Lower leg skin (tissue), 4 donors: ENCODE results near the gene NFX1. TPM values are rescaled to one million over a fixed set of nuclear protein-coding genes. Genes with fewer than 3 reads are reported as not detected.
A peak's percentile ranks its signal among the peaks of the same experiment; 100 is the strongest.

Source experiments
- DNase-seq, 2 donors: peaks; one replicate each; pipeline ENCODE4 v3.0.0-alpha.2; 2019; ENCODE audit warnings: low spot score in 2 of 2
- H3K4me3 ChIP-seq: fragments of 200-600 bp; sonication (generic); 2 replicates; pipeline ENCODE4 v1.5.1; 2017; ENCODE audit warnings: mild to moderate bottlenecking, low read depth; ENCODE audit not compliant: poor library complexity, severe bottlenecking
- POLR2A ChIP-seq, 2 donors: fragments of 450-650 bp; IDR thresholded peaks; one replicate each; pipeline ENCODE4 v1.6.1; 2016 to 2017; ENCODE audit warnings: antibody characterized with exemption in 2 of 2, mild to moderate bottlenecking in 1 of 2, moderate library complexity in 1 of 2
- WGBS, 2 donors: methylation state at CpG; one replicate each; pipeline ENCODE4 v1.1.5; 2018; 5-methylcytosine and 5-hydroxymethylcytosine counted together
- intact Hi-C: fragments of 100-400 bp; cut with DNase I; formaldehyde crosslinking; loops from one replicate; pipeline ENCODE4 v1.15.0; 2023; ENCODE audit warnings: low total_unique reads
- total RNA-seq, 4 donors: library from RNA; depleted of rRNA; stranded (reverse); fragments of >200 nt; gene quantifications; one replicate each; pipeline ENCODE4 v1.1.0, GENCODE V29; 2016
- TF ChIP-seq, protein P1 (sequence below), 3 donors: fragments of 450-650 bp; IDR thresholded peaks; one replicate each; pipeline ENCODE4 v1.5.1; 2016; ENCODE audit warnings: antibody characterized with exemption in 3 of 3, mild to moderate bottlenecking in 3 of 3, moderate library complexity in 2 of 3

NFX1 gene
- total RNA-seq, 4 donors from 2014 or later = 39.3 to 53.6 (median 47.1) TPM

DNA sequence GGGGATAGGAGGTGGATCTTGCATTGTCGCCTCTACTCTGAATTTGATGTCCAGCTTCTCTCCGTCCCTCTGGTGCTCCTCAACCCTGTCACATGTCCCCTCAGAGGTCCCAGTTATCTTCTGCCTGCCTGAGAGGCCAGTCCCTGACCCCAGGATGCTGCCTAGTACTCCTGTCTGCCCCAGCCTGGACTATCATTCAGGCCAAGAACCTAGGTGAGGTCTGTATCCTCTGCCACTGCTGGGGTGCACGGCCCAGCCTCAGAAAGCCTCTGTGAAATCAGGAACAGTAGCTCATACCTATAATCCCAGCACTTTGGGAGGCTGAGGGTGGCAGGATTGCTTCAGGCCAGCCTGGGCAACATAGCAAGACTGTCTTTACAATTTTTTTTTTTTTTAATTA lies 41.7 kb upstream of the NFX1 start:
- H3K4me3 ChIP-seq = no peak overlapping the region
- peak in 1 of 2 donors; percentile 72 for DNase-seq
- intact Hi-C loops = no loop called here
- TF ChIP-seq, protein P1, sequence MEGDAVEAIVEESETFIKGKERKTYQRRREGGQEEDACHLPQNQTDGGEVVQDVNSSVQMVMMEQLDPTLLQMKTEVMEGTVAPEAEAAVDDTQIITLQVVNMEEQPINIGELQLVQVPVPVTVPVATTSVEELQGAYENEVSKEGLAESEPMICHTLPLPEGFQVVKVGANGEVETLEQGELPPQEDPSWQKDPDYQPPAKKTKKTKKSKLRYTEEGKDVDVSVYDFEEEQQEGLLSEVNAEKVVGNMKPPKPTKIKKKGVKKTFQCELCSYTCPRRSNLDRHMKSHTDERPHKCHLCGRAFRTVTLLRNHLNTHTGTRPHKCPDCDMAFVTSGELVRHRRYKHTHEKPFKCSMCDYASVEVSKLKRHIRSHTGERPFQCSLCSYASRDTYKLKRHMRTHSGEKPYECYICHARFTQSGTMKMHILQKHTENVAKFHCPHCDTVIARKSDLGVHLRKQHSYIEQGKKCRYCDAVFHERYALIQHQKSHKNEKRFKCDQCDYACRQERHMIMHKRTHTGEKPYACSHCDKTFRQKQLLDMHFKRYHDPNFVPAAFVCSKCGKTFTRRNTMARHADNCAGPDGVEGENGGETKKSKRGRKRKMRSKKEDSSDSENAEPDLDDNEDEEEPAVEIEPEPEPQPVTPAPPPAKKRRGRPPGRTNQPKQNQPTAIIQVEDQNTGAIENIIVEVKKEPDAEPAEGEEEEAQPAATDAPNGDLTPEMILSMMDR (IDR thresholded peaks at IDR 0.05) = no peak
- TF ChIP-seq POLR2A (IDR thresholded peaks at IDR 0.05) = no peak
- 92 to 95% methylated on average over 3 of the region's 3 CpGs for WGBS, 2 donors

DNA sequence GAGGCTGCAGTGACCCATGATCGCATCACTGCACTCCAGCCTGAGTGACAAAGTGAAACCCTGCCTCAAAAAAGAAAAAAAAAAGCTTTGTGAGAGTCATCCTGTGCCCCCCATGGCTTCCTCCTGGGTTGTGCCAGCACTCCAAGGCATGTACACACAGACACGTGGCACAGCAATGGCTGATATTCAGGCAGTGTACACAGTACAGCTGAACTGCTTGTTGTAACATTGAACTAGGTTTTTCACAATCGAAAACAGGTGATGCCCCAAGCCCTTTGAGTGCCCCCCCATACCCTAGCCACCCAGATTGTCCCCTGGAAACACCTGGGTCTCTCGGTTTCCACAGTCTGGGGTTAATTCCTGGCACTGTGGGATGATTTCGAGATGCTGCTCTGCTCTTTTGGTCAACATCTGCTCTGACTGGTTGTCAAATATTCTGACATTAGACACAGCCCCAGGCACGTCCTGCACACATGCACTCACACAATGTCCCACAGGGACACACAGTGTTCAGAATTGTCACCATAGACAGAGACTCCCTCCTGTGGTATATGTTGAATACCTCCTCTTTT lies 41.1 kb upstream of the NFX1 start:
- no peak overlapping the region for H3K4me3 ChIP-seq
- WGBS, 2 donors = 68 to 77% methylated on average over 6 of the region's 6 CpGs
- no peak for TF ChIP-seq POLR2A (IDR thresholded peaks at IDR 0.05)
- TF ChIP-seq, protein P1 (IDR thresholded peaks at IDR 0.05) = no peak
- intact Hi-C loops = no loop called here
- peak in 1 of 2 donors; percentile 53 for DNase-seq

DNA sequence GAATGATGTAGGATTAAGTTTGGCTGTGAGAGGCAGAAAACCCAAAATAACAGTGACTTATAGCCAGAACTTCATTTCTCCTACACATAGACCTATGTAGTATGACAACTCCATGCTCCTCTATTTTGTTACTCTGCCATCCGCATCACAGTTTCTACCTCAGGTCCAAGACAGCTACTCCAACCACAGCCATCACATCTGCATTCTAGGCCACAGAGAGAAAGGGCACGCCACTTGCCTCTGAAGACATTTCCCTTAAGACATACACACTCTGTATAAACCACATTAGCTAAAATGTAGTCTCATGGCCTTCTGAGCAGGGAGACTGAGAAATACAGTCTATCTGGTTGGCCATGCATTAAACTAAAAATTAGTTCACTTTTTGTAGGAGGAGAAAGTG lies 40.3 kb upstream of the NFX1 start:
- WGBS, 2 donors = 92 to 97% methylated on average over 2 of the region's 2 CpGs
- intact Hi-C loops = no loop called here
- no peak overlapping the region for H3K4me3 ChIP-seq
- TF ChIP-seq POLR2A (IDR thresholded peaks at IDR 0.05) = no peak
- TF ChIP-seq, protein P1 (IDR thresholded peaks at IDR 0.05) = no peak
- DNase-seq = peak in 1 of 2 donors; percentile 25

DNA sequence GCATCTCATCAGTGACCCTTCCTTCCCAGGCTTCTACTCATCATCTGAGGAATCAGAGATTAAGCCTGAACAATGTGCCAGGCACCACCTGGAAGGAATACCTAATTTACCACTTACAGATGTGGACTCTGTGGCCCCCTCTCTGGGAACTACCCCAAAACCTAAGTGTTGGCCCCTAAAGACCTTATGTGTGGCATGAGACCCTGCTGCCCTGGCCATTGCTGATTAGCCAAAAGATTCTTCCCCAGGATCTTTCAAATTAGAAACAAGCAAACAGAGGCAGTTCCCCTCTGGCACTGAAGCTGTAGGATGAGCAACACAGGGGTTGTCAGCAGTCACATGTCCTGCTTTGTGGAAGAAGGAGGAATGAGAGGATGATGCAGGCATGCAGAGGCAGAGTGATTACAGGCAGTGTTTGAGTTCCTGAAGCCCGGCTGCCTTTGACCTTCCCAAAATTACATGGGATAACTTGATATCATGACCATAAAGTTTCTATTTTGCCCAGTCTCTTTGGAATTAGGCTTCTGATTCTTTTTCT lies 39.8 kb upstream of the NFX1 start:
- intact Hi-C loops = no loop called here
- TF ChIP-seq, protein P1 (IDR thresholded peaks at IDR 0.05) = no peak
- no peak for TF ChIP-seq POLR2A (IDR thresholded peaks at IDR 0.05)
- WGBS, 2 donors = 23 to 33% methylated on average over 1 of the region's 1 CpG
- DNase-seq = no peak
- no peak overlapping the region for H3K4me3 ChIP-seq

DNA sequence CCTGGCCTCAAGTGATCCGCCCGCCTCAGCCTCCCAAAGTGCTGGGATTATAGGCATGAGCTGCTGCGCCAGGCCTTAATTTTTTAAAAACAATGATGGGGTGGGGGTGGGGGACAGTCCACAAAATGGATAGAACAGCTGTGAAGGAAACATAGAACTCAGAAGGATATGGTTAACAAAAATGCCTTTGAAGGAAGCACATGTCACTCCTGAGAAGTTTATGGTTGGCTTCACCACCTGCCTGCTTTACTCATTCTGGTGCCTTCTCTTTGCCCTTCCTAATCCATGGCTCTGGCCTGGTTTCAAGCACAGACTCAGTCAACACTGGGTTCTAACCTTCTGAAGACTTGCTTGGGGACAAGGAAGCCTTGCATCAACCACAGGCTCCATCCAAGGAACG lies 36.1 kb upstream of the NFX1 start:
- 98 to 99% methylated on average over 4 of the region's 4 CpGs for WGBS, 2 donors
- TF ChIP-seq, protein P1 (IDR thresholded peaks at IDR 0.05) = no peak
- TF ChIP-seq POLR2A (IDR thresholded peaks at IDR 0.05) = no peak
- no peak overlapping the region for H3K4me3 ChIP-seq
- intact Hi-C loops = no loop called here
- DNase-seq = no peak

DNA sequence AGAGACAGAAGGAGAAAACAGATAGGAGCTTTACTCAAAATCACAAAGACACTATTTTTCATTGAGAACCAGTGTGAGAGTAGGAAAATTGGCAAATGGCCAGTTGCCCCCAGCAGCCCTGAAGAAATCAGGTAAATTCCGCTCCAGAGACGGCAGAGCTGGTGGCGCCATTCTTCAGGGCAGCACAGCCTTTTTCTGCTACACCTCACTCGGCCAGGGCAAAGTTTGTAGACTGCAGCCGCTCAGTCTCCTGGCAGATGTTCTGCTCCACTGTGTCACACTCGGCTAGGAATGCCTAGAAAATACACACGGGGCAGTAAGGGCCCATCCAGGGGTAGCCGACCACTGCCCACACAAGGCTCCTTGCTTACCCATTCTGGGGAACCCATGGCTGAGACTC lies 35.3 kb upstream of the NFX1 start:
- WGBS, 2 donors = 94 to 96% methylated on average over 8 of the region's 8 CpGs
- TF ChIP-seq POLR2A (IDR thresholded peaks at IDR 0.05) = no peak
- TF ChIP-seq, protein P1 (IDR thresholded peaks at IDR 0.05) = no peak
- no peak overlapping the region for H3K4me3 ChIP-seq
- no peak for DNase-seq
- intact Hi-C loops = no loop called here
